ENCODE measurements around the gene ERBB2.

ERBB2 gene

GRCh38 chr17:39666231-39666600, 33.6 kb upstream of the ERBB2 start:
- no peak for FAIRE-seq

GRCh38 chr17:39666601-39667261, 33.1 kb upstream of the ERBB2 start:
- no peak for FAIRE-seq

GRCh38 chr17:39667262-39667944, 32.5 kb upstream of the ERBB2 start:
- no peak for FAIRE-seq

GRCh38 chr17:39667945-39668924, 31.6 kb upstream of the ERBB2 start, which contains the start of gene PNMT:
Gene PNMT, plus strand, starts transcription at chr17:39668453. Its CDS starts 23 bp downstream, at chr17:39668476.
- FAIRE-seq: no peak

- FAIRE-seq: no peak
These were observed 29.7 kb upstream of the ERBB2 start for GRCh38 chr17:39669897-39670735.

GRCh38 chr17:39670746-39671145, 29.1 kb upstream of the ERBB2 start:
- FAIRE-seq: no peak

GRCh38 chr17:39671651-39672521, 28.0 kb upstream of the ERBB2 start:
- FAIRE-seq: no peak

GRCh38 chr17:39672522-39673334, 27.1 kb upstream of the ERBB2 start:
- no peak for FAIRE-seq

GRCh38 chr17:39673335-39674081, 26.4 kb upstream of the ERBB2 start:
- no peak for FAIRE-seq

- FAIRE-seq: no peak
These were observed 25.7 kb upstream of the ERBB2 start for GRCh38 chr17:39674179-39674578.

DNA sequence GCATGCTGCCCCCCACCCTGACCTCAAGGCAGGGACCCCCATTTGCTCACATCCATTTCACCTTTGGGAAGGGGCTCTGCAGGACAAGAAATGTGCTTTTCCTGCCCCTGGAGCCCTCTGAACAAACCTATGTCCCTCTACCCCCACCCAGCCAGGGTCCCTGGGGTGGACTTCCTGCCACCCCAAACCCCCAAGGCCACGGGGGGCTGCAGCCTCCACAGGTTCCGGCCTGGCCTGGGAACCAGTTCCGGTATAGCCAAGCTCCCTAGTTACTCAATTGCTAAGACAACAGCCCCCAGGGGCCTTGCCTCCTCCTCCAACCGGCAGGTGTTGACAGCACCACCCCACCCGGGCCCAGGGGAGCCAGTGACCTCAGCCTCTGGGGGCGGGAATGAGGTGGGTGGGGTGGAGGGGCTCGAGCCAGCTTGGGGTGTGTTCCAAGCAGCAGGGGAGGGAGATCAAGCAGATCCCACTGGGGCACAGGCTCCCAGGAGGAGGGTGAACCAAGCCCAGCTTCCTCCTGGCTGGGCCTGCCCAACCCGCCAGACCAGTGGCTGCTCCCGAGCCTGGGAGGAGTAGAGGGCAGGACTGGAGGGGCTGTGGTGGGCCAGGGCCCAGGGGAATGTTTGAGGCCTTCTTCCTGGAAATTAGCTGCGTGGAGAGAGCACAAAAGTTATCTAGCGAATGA, 25.0 kb upstream of the ERBB2 start:
- no peak for FAIRE-seq

DNA sequence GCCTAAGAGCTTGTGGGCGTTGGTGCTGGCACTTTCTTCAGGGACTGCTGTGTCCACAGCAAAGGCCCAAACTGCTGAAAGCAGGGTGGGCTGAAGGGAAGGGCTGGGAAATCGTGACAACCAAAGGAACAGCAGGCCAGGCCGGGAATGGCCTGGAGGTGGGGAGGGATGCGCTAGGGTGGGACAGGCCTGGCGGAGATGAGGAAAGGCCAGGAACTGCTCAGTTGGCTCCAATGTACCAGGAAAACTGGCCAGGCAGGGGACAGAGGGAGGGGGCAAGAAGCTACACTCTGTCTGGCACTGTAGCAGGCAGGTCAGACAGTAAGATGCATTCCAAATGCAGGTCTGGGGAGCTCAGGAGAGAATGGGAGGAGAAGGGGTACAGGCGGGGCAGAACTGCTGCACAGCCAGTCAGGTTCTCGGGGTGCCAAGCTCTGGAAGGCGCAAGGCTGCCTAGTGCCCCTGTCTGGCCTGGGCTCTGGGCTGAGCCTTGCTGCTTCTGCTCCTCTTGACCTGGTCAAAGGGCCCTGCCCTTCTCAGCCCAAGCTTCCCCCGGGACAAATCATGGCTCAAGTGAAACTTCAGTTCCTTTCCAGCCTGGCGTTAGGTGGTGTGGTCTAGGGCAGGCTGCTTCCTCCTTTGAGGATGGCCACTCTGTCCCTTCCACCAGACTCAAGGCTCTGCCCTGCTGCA, 24.3 kb upstream of the ERBB2 start:
- no peak for FAIRE-seq

GRCh38 chr17:39676198-39676819, 23.6 kb upstream of the ERBB2 start:
- no peak for FAIRE-seq

GRCh38 chr17:39677072-39677471, 22.8 kb upstream of the ERBB2 start:
- FAIRE-seq: no peak

DNA sequence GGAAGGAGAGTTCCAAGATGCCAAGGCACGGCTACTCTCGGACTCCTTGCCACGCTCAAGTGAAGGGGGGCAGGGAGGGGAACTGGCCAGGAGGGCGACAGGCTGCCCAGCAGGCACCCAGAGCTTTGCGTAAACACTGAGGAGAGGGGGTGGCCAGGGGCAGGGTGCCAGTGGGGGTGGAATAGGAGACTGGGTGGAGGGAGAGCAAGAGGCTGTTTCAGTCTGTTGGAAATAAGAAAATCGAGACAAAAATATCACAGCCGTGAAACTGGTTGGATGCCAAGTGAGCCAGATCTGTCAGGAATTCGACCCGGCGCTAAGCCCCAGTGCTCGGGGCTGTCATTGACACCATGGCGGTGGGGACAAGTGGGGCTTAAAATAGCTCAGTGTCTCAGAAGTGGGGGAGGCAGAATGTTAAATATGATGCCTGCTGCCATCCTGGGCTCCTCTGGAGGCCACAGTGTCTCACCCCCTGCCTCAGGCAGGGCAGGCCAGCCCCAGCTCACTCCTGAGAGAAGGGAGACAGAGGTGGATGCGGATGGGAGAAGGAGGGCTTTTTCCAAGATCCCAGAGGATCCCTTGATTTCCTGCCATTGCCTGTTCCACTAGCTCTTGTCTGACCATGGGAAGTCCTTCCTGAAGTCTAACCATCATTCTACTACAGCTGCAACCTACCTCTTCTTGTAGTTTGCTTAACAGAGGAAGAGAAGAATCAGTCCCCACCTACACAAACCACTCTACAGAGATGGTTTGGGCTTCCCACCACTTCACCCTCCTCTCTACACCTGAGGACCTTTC, 22.1 kb upstream of the ERBB2 start:
- no peak for FAIRE-seq

DNA sequence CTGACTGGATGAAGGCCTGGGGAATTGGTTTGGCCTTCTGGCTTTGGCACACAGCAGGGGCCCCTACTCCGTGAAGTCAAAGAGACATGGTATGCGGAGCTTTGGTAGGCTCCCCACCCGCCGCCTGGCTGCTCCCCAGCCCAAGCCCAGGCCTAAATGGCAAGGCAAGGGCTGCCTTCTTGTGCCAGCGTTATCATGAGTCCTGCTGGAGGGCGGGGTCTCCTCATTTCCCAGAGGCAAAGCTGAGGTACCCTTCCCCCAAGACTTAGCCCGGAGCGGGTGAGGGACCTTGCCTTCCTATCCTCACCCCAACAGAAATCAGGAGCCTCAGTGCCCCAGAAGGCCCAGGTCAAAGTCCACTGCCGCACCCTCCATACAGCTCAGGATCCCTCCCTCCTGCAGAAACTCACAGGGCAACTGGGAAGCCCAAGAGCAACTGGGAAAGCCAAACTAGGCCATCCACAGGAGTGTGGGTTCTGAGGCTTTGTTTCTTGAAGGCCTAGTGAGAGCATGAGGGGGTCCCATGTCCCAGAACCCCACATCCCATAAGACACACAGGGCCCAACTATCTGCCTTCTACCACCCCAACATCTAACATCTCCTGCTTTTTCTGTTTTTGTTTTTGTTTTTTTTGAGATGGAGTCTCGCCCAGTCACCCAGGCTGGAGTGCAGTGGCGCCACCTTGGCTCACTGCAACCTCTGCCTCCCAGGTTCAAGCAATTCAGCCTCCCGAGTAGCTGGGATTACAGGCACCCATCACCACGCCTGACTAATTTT, 21.3 kb upstream of the ERBB2 start:
- no peak for FAIRE-seq

Measured in endometrium (tissue), 2 donors.